Endothelial cell of umbilical vein (primary cell): ENCODE measurements around the gene KIAA1191. TPM values are rescaled to one million over a fixed set of nuclear protein-coding genes. Genes with fewer than 3 reads are reported as not detected.

ENCODE experiments used
- BruUV-seq: library from RNA; stranded (reverse); fragments of 400-500 nt; replicated peaks from 2 replicates; lab custom pipeline; 2021; lab: Mats Ljungman, UMichigan
- CTCF ChIA-PET: fragments of 300-600, 350-600 bp; sonication (Branson Sonifier 250); formaldehyde crosslinking; loops from one replicate; lab custom pipeline; 2021; ENCODE audit warnings: antibody characterized with exemption, inconsistent platforms; lab: Charles Lee
- POLR2A ChIA-PET: fragments of 300-600, 350-600 bp; sonication (Branson Sonifier 250); formaldehyde crosslinking; loops from one replicate; lab custom pipeline; 2021; ENCODE audit warnings: antibody characterized with exemption, inconsistent platforms; lab: Charles Lee
- DNase-seq: peaks from one replicate; pipeline ENCODE4 v3.0.0-alpha.2; 2011; ENCODE audit warnings: low read depth, low spot score
- FAIRE-seq: peaks from 2 replicates; lab custom pipeline; 2011; peaks lifted over from hg19 to GRCh38; lab: Jason Lieb, UNC
- H2AFZ ChIP-seq: 2 replicates; pipeline ENCODE4 v1.6.0; 2012; ENCODE audit warnings: low read depth, low read length, control low read depth, inconsistent platforms
- H3K27ac ChIP-seq: 2 replicates; pipeline ENCODE4 v1.5.1; 2011; ENCODE audit warnings: low read depth, mild to moderate bottlenecking, control low read depth, low read length, moderate library complexity; ENCODE audit not compliant: insufficient read depth
- H3K27me3 ChIP-seq, 2 experiments: 2 replicates each; pipeline versions ENCODE4 v1.6.0 to v1.6.1; 2011; ENCODE audit warnings: low read length in 2 of 2, mixed read lengths in 1 of 2; ENCODE audit not compliant: control insufficient read depth in 2 of 2, insufficient read depth in 2 of 2
- H3K36me3 ChIP-seq, 2 experiments: 2 replicates in 1 of 2; 3 replicates in 1 of 2; pipeline ENCODE4 v1.5.1; 2011; ENCODE audit warnings: low read length in 2 of 2, mild to moderate bottlenecking in 1 of 2, moderate library complexity in 1 of 2; ENCODE audit not compliant: control insufficient read depth in 2 of 2, insufficient read depth in 2 of 2; ENCODE audit errors: extremely low read depth in 1 of 2
- H3K4me1 ChIP-seq: 3 replicates; pipeline ENCODE4 v1.5.1; 2011; ENCODE audit warnings: mild to moderate bottlenecking, low read length; ENCODE audit not compliant: control insufficient read depth, insufficient read depth; ENCODE audit errors: extremely low read depth
- H3K4me2 ChIP-seq: 2 replicates; pipeline ENCODE4 v1.6.1; 2011; ENCODE audit warnings: low read length, control low read depth, mixed read lengths; ENCODE audit not compliant: insufficient read depth
- H3K4me3 ChIP-seq, 3 experiments: fragments of 200-600 bp in 1 of 3; sonication (generic), shearing (Covaris generic) in 1 of 3; replicated peaks in 1 of 3; 2 replicates each; pipeline ENCODE4 v1.5.1; 2011 to 2016; ENCODE audit warnings: control low read depth in 3 of 3, low read length in 3 of 3, mild to moderate bottlenecking in 2 of 3, inconsistent platforms in 1 of 3, low read depth in 1 of 3, moderate library complexity in 1 of 3; ENCODE audit not compliant: insufficient read depth in 1 of 3
- H3K79me2 ChIP-seq: 2 replicates; pipeline ENCODE4 v1.6.0; 2012; ENCODE audit warnings: low read length, inconsistent platforms; ENCODE audit not compliant: control insufficient read depth, insufficient read depth
- H3K9ac ChIP-seq: replicated peaks from 2 replicates; pipeline ENCODE3; 2011; ENCODE audit warnings: low read length, control low read depth; ENCODE audit not compliant: insufficient read depth; ENCODE audit errors: extremely low read depth
- H3K9me1 ChIP-seq: replicated peaks from 3 replicates; pipeline ENCODE4 v1.6.0; 2011; ENCODE audit warnings: mild to moderate bottlenecking, low read length; ENCODE audit not compliant: control insufficient read depth, insufficient read depth; ENCODE audit errors: extremely low read depth
- H3K9me3 ChIP-seq: replicated peaks from 2 replicates; pipeline ENCODE4 v1.5.1; 2012; ENCODE audit warnings: low read length, inconsistent platforms; ENCODE audit not compliant: control insufficient read depth, insufficient read depth
- H4K20me1 ChIP-seq: replicated peaks from 2 replicates; pipeline ENCODE3; 2011; ENCODE audit warnings: mild to moderate bottlenecking, low read length; ENCODE audit not compliant: control insufficient read depth, insufficient read depth; ENCODE audit errors: extremely low read depth
- EZH2 ChIP-seq: IDR thresholded peaks from 2 replicates; pipeline ENCODE4 v1.6.1; 2012; ENCODE audit warnings: borderline replicate concordance, low read depth, mild to moderate bottlenecking, moderate library complexity, low read length, inconsistent platforms; ENCODE audit not compliant: severe bottlenecking
- FOS ChIP-seq: IDR thresholded peaks from 2 replicates; pipeline ENCODE4 v1.6.1; 2011; ENCODE audit warnings: mild to moderate bottlenecking, low read length, moderate library complexity, borderline replicate concordance; ENCODE audit not compliant: insufficient read depth
- GATA2 ChIP-seq: IDR thresholded peaks from 2 replicates; pipeline ENCODE4 v1.7.0; 2011; ENCODE audit warnings: low read depth, mild to moderate bottlenecking, moderate library complexity, mixed read lengths, low read length; ENCODE audit not compliant: insufficient read length, insufficient read depth
- JUN ChIP-seq: IDR thresholded peaks from 2 replicates; pipeline ENCODE4 v1.6.1; 2011; ENCODE audit warnings: borderline replicate concordance, low read depth; ENCODE audit not compliant: insufficient read length, insufficient read depth
- MYC ChIP-seq: IDR thresholded peaks from one replicate; pipeline ENCODE4 v1.6.1; 2011; ENCODE audit warnings: mild to moderate bottlenecking, low read depth, low read length
- POLR2A ChIP-seq: IDR thresholded peaks from 2 replicates; pipeline ENCODE4 v1.6.1; 2012; ENCODE audit warnings: low read depth, mild to moderate bottlenecking, control low read depth, low read length
- POLR2AphosphoS5 ChIP-seq: IDR thresholded peaks from 2 replicates; pipeline ENCODE4 v1.6.1; 2012; ENCODE audit warnings: low read depth, mild to moderate bottlenecking, control low read depth, low read length, moderate library complexity; ENCODE audit not compliant: insufficient read depth
- dilution Hi-C: fragments of 300-500 bp; cut with MboI; formaldehyde crosslinking; loops from one replicate; pipeline ENCODE4 v1.15.0; 2019; ENCODE audit warnings: low sequenced_read_pairs; ENCODE audit not compliant: extremely low pct_ligation_motif_present
- intact Hi-C: fragments of 100-400 bp; cut with micrococcal nuclease; formaldehyde crosslinking; loops from one replicate; pipeline ENCODE4 v1.10.0; 2022
- polyA plus RNA-seq, 4 experiments: library from polyadenylated mRNA; depleted of rRNA in 3 of 4; stranded (reverse) in 3 of 4; unstranded in 1 of 4; fragments of >200 nt; gene quantifications; 2 replicates each; pipeline versions ENCODE4 v1.2.1 to v1.2.3, GENCODE V29; 2011 to 2012; ENCODE audit warnings: missing spikeins in 1 of 4
- total RNA-seq: library from RNA; stranded (reverse); gene quantifications from 2 replicates; pipeline ENCODE4 v1.2.3, GENCODE V29; 2021
- TF ChIP-seq, protein P1 (sequence below), 2 donors: IDR thresholded peaks; 1 replicate in 1 of 2; 2 replicates in 1 of 2; pipeline ENCODE4 v1.5.1; 2011; ENCODE audit warnings: low read length in 2 of 2, mild to moderate bottlenecking in 2 of 2, moderate library complexity in 2 of 2, control low read depth in 1 of 2, inconsistent platforms in 1 of 2, low read depth in 1 of 2; ENCODE audit not compliant: insufficient read depth in 1 of 2; ENCODE audit errors: extremely low read depth in 1 of 2
- TF ChIP-seq, protein P2 (sequence below): IDR thresholded peaks from 2 replicates; pipeline ENCODE4 v1.6.1; 2011; ENCODE audit not compliant: insufficient read depth, insufficient read length

Gene KIAA1191
- total and polyA plus RNA-seq, 2 donors (not counting 3 experiments of a cell fraction or from before 2014, with no cell fraction given), result 114 to 116 TPM

DNA sequence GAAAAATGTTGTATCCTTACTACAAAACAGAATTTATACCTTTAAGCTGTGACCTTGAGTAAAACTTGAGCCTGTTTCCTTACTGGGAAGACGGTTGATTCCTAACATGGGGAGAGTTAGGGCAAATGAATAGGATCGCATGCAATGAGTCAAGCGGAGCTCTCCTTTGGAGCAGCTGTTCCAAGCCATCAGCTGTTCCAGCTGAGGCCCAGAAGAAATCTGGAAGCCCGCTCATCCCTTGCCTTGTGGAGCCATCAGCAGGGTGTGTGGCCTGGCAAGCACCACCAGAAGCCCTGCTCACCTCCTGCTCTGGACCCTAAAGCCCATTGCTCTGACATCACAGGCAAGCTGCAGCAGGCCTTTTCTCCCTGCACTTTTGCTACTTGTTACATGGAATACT, 8.0 kb downstream of the KIAA1191 start:
- Histone ChIP-seq H3K4me3 (no peak overlapping the region), H3K9me1 (no peaks in the 10 kb centered on the region), H3K4me2 (no peak overlapping the region), H3K79me2 (peaks cover 49% of the 10 kb centered on the region), H3K27me3 (no peaks in the 10 kb centered on the region), H3K27ac (no peak overlapping the region), H3K36me3 (peaks cover 16 to 30% of the 10 kb centered on the region in 2 experiments), H3K4me1 (no peaks in the 10 kb centered on the region), H4K20me1 (no peaks in the 10 kb centered on the region), H2AFZ (no peak overlapping the region), H3K9me3 (no peaks in the 10 kb centered on the region), H3K9ac (no peak overlapping the region)
- CTCF ChIA-PET, result interaction anchor here (1.4 kb wide), 1 partner anchor 624 kb away, joined by 3 read pairs; no protein-coding TSS in a partner anchor
- intact Hi-C loops (no loop called here), dilution Hi-C loops (no loop called here)
- DNase-seq, result no peak
- FAIRE-seq, result no peak
- no TSS peak for BruUV-seq
- POLR2A ChIA-PET, result no interaction called here
- TF ChIP-seq POLR2A (no peak), EZH2 (no peak), FOS (no peak), GATA2 (no peak), POLR2AphosphoS5 (no peak), JUN (no peak), MYC (no peak)
- TF ChIP-seq, protein P1, sequence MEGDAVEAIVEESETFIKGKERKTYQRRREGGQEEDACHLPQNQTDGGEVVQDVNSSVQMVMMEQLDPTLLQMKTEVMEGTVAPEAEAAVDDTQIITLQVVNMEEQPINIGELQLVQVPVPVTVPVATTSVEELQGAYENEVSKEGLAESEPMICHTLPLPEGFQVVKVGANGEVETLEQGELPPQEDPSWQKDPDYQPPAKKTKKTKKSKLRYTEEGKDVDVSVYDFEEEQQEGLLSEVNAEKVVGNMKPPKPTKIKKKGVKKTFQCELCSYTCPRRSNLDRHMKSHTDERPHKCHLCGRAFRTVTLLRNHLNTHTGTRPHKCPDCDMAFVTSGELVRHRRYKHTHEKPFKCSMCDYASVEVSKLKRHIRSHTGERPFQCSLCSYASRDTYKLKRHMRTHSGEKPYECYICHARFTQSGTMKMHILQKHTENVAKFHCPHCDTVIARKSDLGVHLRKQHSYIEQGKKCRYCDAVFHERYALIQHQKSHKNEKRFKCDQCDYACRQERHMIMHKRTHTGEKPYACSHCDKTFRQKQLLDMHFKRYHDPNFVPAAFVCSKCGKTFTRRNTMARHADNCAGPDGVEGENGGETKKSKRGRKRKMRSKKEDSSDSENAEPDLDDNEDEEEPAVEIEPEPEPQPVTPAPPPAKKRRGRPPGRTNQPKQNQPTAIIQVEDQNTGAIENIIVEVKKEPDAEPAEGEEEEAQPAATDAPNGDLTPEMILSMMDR (IDR thresholded peaks at IDR 0.05; ENCODE audit: extremely low read depth in 1 of 2, insufficient read depth in 1 of 2, low read depth in 1 of 2, low read length in 2 of 2), result no peak
- TF ChIP-seq, protein P2, sequence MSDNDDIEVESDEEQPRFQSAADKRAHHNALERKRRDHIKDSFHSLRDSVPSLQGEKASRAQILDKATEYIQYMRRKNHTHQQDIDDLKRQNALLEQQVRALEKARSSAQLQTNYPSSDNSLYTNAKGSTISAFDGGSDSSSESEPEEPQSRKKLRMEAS, result no peak
